GM12875 (cell line): Measurements from ENCODE around the gene ARL15.

Source experiments
- H3K4me3 ChIP-seq: one replicate; pipeline ENCODE4 v1.5.1; 2011; ENCODE audit warnings: low read depth, low read length, control low read depth
- CTCF ChIP-seq: IDR thresholded peaks from 2 replicates; pipeline ENCODE4 v1.5.1; 2011; ENCODE audit warnings: low read depth, mild to moderate bottlenecking, control low read depth, inconsistent platforms, low read length, moderate library complexity, borderline replicate concordance; ENCODE audit not compliant: insufficient read depth

ARL15 gene

GRCh38 chr5:54146390-54146789 lies 164.0 kb downstream of the ARL15 start:
- TF ChIP-seq CTCF = no peak
- H3K4me3 ChIP-seq = no peak overlapping the region

- H3K4me3 ChIP-seq = no peak overlapping the region
- TF ChIP-seq CTCF = no peak
Observed at GRCh38 chr5:54140247-54140840, 170.0 kb downstream of the ARL15 start.

- TF ChIP-seq CTCF = no peak
- H3K4me3 ChIP-seq = no peak overlapping the region
Observed at GRCh38 chr5:54136516-54137440, 173.6 kb downstream of the ARL15 start.

GRCh38 chr5:54135042-54135441 lies 175.3 kb downstream of the ARL15 start:
- TF ChIP-seq CTCF = no peak
- no peak overlapping the region for H3K4me3 ChIP-seq

GRCh38 chr5:54133917-54134316 lies 176.5 kb downstream of the ARL15 start:
- no peak overlapping the region for H3K4me3 ChIP-seq
- no peak for TF ChIP-seq CTCF

GRCh38 chr5:54120473-54120872 lies 189.9 kb downstream of the ARL15 start:
- no peak overlapping the region for H3K4me3 ChIP-seq
- TF ChIP-seq CTCF = no peak

GRCh38 chr5:54117957-54118356 lies 192.4 kb downstream of the ARL15 start:
- no peak for TF ChIP-seq CTCF
- no peak overlapping the region for H3K4me3 ChIP-seq
